ENCODE results near the gene SEL1L3. TPM values are rescaled to one million over a fixed set of nuclear protein-coding genes. Genes with fewer than 3 reads are reported as not detected.

Gene SEL1L3
- total RNA-seq, 1 donor from 2014 or later = 24.9 TPM

GRCh38 chr4:25743971-25744370, 118.8 kb downstream of the SEL1L3 start:
- Mint-ChIP-seq H3K36me3 (ENCODE audit: low read depth, unreplicated experiment) (peaks cover 9% of the 10 kb centered on the region), H3K9me3 (ENCODE audit: unreplicated experiment) (no peaks in the 10 kb centered on the region), H3K4me3 (ENCODE audit: unreplicated experiment) (no peak overlapping the region), H3K27me3 (ENCODE audit: low read depth, unreplicated experiment) (peaks cover 2% of the 10 kb centered on the region), H3K4me1 (ENCODE audit: low read depth, unreplicated experiment) (no peaks in the 10 kb centered on the region), H3K27ac (ENCODE audit: unreplicated experiment) (no peak overlapping the region)
- no peak overlapping the region for H3K4me2 ChIP-seq (ENCODE audit: low read length)
- no peaks in the 10 kb centered on the region for H4K20me1 ChIP-seq (ENCODE audit: insufficient read depth, low read length)
- no peak for FAIRE-seq
- TF ChIP-seq CTCF (IDR thresholded peaks at IDR 0.05; ENCODE audit: insufficient read depth, low read depth, low read length) (no peak), EZH2 (IDR thresholded peaks at IDR 0.05; ENCODE audit: insufficient read depth, low read length) (no peak)
- H3K36me3 ChIP-seq (ENCODE audit: insufficient read depth, low read length) = no peaks in the 10 kb centered on the region
- H3K9ac ChIP-seq (ENCODE audit: low read length) = no peak overlapping the region
- H2AFZ ChIP-seq (ENCODE audit: low read depth, low read length) = no peak overlapping the region
- H3K79me2 ChIP-seq (ENCODE audit: insufficient read depth, low read length) = no peaks in the 10 kb centered on the region
- H3K27me3 ChIP-seq (ENCODE audit: insufficient read depth, low read length) = no peaks in the 10 kb centered on the region
- no peaks in the 10 kb centered on the region for H3K4me1 ChIP-seq (ENCODE audit: insufficient read depth, low read length)
- no peak overlapping the region for H3K4me3 ChIP-seq (ENCODE audit: insufficient read depth, low read depth, low read length)
- H3K27ac ChIP-seq (ENCODE audit: low read depth, low read length) = no peak overlapping the region
- no peaks in the 10 kb centered on the region for H3K9me3 ChIP-seq (ENCODE audit: insufficient read depth, low read depth, low read length)
- DNase-seq (ENCODE audit: low read depth) = no peak

GRCh38 chr4:25729564-25729963, 133.2 kb downstream of the SEL1L3 start:
- H3K27ac ChIP-seq (ENCODE audit: low read depth, low read length) = no peak overlapping the region
- Mint-ChIP-seq H3K36me3 (ENCODE audit: low read depth, unreplicated experiment) (no peaks in the 10 kb centered on the region), H3K27ac (ENCODE audit: unreplicated experiment) (no peak overlapping the region), H3K4me3 (ENCODE audit: unreplicated experiment) (no peak overlapping the region), H3K9me3 (ENCODE audit: unreplicated experiment) (no peaks in the 10 kb centered on the region), H3K4me1 (ENCODE audit: low read depth, unreplicated experiment) (peaks cover 1% of the 10 kb centered on the region), H3K27me3 (ENCODE audit: low read depth, unreplicated experiment) (peaks cover 30% of the 10 kb centered on the region)
- H3K79me2 ChIP-seq (ENCODE audit: insufficient read depth, low read length) = no peaks in the 10 kb centered on the region
- no peak for TF ChIP-seq EZH2 (IDR thresholded peaks at IDR 0.05; ENCODE audit: insufficient read depth, low read length)
- TF ChIP-seq CTCF (IDR thresholded peaks at IDR 0.05; ENCODE audit: insufficient read depth, low read depth, low read length) = no peak
- no peak for DNase-seq (ENCODE audit: low read depth)
- H3K4me2 ChIP-seq (ENCODE audit: low read length) = no peak overlapping the region
- no peaks in the 10 kb centered on the region for H3K27me3 ChIP-seq (ENCODE audit: insufficient read depth, low read length)
- H2AFZ ChIP-seq (ENCODE audit: low read depth, low read length) = no peak overlapping the region
- no peak for FAIRE-seq
- H3K9ac ChIP-seq (ENCODE audit: low read length) = no peak overlapping the region
- H3K4me1 ChIP-seq (ENCODE audit: insufficient read depth, low read length) = no peaks in the 10 kb centered on the region
- H3K9me3 ChIP-seq (ENCODE audit: insufficient read depth, low read depth, low read length) = no peaks in the 10 kb centered on the region
- H3K4me3 ChIP-seq (ENCODE audit: insufficient read depth, low read depth, low read length) = no peak overlapping the region
- H3K36me3 ChIP-seq (ENCODE audit: insufficient read depth, low read length) = no peaks in the 10 kb centered on the region
- H4K20me1 ChIP-seq (ENCODE audit: insufficient read depth, low read length) = no peaks in the 10 kb centered on the region

GRCh38 chr4:25728886-25729285, 133.9 kb downstream of the SEL1L3 start:
- H3K27ac Mint-ChIP-seq (ENCODE audit: unreplicated experiment) = no peak overlapping the region
- Histone ChIP-seq H2AFZ (ENCODE audit: low read depth, low read length) (no peak overlapping the region), H3K27me3 (ENCODE audit: insufficient read depth, low read length) (no peaks in the 10 kb centered on the region), H3K4me1 (ENCODE audit: insufficient read depth, low read length) (no peaks in the 10 kb centered on the region), H3K27ac (ENCODE audit: low read depth, low read length) (no peak overlapping the region), H3K9ac (ENCODE audit: low read length) (no peak overlapping the region), H4K20me1 (ENCODE audit: insufficient read depth, low read length) (no peaks in the 10 kb centered on the region), H3K4me2 (ENCODE audit: low read length) (no peak overlapping the region), H3K9me3 (ENCODE audit: insufficient read depth, low read depth, low read length) (no peaks in the 10 kb centered on the region), H3K4me3 (ENCODE audit: insufficient read depth, low read depth, low read length) (no peak overlapping the region), H3K36me3 (ENCODE audit: insufficient read depth, low read length) (no peaks in the 10 kb centered on the region), H3K79me2 (ENCODE audit: insufficient read depth, low read length) (no peaks in the 10 kb centered on the region)
- peaks cover 30% of the 10 kb centered on the region for H3K27me3 Mint-ChIP-seq (ENCODE audit: low read depth, unreplicated experiment)
- H3K9me3 Mint-ChIP-seq (ENCODE audit: unreplicated experiment) = no peaks in the 10 kb centered on the region
- H3K4me3 Mint-ChIP-seq (ENCODE audit: unreplicated experiment) = no peak overlapping the region
- peaks cover 1% of the 10 kb centered on the region for H3K4me1 Mint-ChIP-seq (ENCODE audit: low read depth, unreplicated experiment)
- no peaks in the 10 kb centered on the region for H3K36me3 Mint-ChIP-seq (ENCODE audit: low read depth, unreplicated experiment)
- DNase-seq (ENCODE audit: low read depth) = no peak
- TF ChIP-seq EZH2 (IDR thresholded peaks at IDR 0.05; ENCODE audit: insufficient read depth, low read length) (no peak), CTCF (IDR thresholded peaks at IDR 0.05; ENCODE audit: insufficient read depth, low read depth, low read length) (no peak)
- no peak for FAIRE-seq

Measured in astrocyte (in vitro differentiated cells and primary cell).